Osteoblast (primary cell): ENCODE measurements around the gene EAPP. TPM values are rescaled to one million over a fixed set of nuclear protein-coding genes. Genes with fewer than 3 reads are reported as not detected.
"Not testable (repeated sequence)": the region's sequence is repeated elsewhere in the genome, so short reads cannot be mapped to it uniquely, and the experiment has no call there.

Experiments used
- DNase-seq: peaks from one replicate; pipeline ENCODE4 v3.0.0; 2011; ENCODE audit warnings: low spot score, mixed read lengths; ENCODE audit not compliant: insufficient read length; ENCODE audit errors: missing footprints
- H2AFZ ChIP-seq: 2 replicates; pipeline ENCODE4 v1.6.0; 2011; ENCODE audit warnings: mild to moderate bottlenecking, low read length
- H3K27ac ChIP-seq: 2 replicates; pipeline ENCODE4 v1.5.1; 2011; ENCODE audit warnings: mild to moderate bottlenecking, low read depth, low read length, moderate library complexity
- H3K27me3 ChIP-seq: 2 replicates; pipeline ENCODE4 v1.6.0; 2012; ENCODE audit warnings: mild to moderate bottlenecking, control low read depth, inconsistent platforms, low read length, moderate library complexity; ENCODE audit not compliant: insufficient read depth
- H3K36me3 ChIP-seq: 2 replicates; pipeline ENCODE4 v1.5.1; 2011; ENCODE audit warnings: mild to moderate bottlenecking, low read length, control low read depth, moderate library complexity; ENCODE audit not compliant: insufficient read depth
- H3K4me1 ChIP-seq: 2 replicates; pipeline ENCODE4 v1.5.1; 2011; ENCODE audit warnings: mild to moderate bottlenecking, low read length, control low read depth, moderate library complexity; ENCODE audit not compliant: insufficient read depth
- H3K4me2 ChIP-seq: 2 replicates; pipeline ENCODE4 v1.6.0; 2011; ENCODE audit warnings: mild to moderate bottlenecking, low read length; ENCODE audit not compliant: insufficient read depth
- H3K4me3 ChIP-seq: fragments of 200-600 bp; sonication (generic); 3 replicates; pipeline ENCODE4 v1.5.1; 2012; ENCODE audit warnings: mild to moderate bottlenecking, low read length, inconsistent platforms; ENCODE audit not compliant: insufficient read depth
- H3K79me2 ChIP-seq: 2 replicates; pipeline ENCODE4 v1.6.0; 2012; ENCODE audit warnings: mild to moderate bottlenecking, low read length, control low read depth, inconsistent platforms; ENCODE audit not compliant: insufficient read depth
- H3K9me3 ChIP-seq: 2 replicates; pipeline ENCODE4 v1.5.1; 2011; ENCODE audit warnings: low read depth, low read length, control low read depth
- H4K20me1 ChIP-seq: 2 replicates; pipeline ENCODE4 v1.6.0; 2012; ENCODE audit warnings: mild to moderate bottlenecking, low read length, control low read depth; ENCODE audit not compliant: insufficient read depth
- CTCF ChIP-seq: IDR thresholded peaks from 2 replicates; pipeline ENCODE4 v1.5.1; 2011; ENCODE audit warnings: mild to moderate bottlenecking, low read depth, low read length, moderate library complexity; ENCODE audit errors: extremely low read depth
- total RNA-seq: library from RNA; depleted of rRNA; stranded (reverse); fragments of >200 nt; gene quantifications from 2 replicates; pipeline ENCODE4 v1.2.3, GENCODE V29; 2012

The EAPP gene
- total RNA-seq, 1 donor, result 53.6 TPM

GRCh38 chr14:34571771-34572170 is 32.3 kb upstream of the EAPP start:
- no peak for TF ChIP-seq CTCF
- Histone ChIP-seq H4K20me1 (no peaks in the 10 kb centered on the region), H3K36me3 (peaks cover 75% of the 10 kb centered on the region), H3K4me3 (no peak overlapping the region), H3K27ac (no peak overlapping the region), H3K4me1 (no peaks in the 10 kb centered on the region), H3K4me2 (no peak overlapping the region), H2AFZ (no peak overlapping the region), H3K79me2 (no peaks in the 10 kb centered on the region), H3K9me3 (no peaks in the 10 kb centered on the region), H3K27me3 (no peaks in the 10 kb centered on the region)
- no peak for DNase-seq

GRCh38 chr14:34569750-34570149 is 30.2 kb upstream of the EAPP start:
- TF ChIP-seq CTCF, result no peak
- Histone ChIP-seq H3K27ac (no peak overlapping the region), H3K9me3 (no peaks in the 10 kb centered on the region), H3K36me3 (peaks cover 76% of the 10 kb centered on the region), H4K20me1 (no peaks in the 10 kb centered on the region), H2AFZ (no peak overlapping the region), H3K79me2 (no peaks in the 10 kb centered on the region), H3K4me1 (no peaks in the 10 kb centered on the region), H3K4me3 (no peak overlapping the region), H3K4me2 (no peak overlapping the region), H3K27me3 (no peaks in the 10 kb centered on the region)
- DNase-seq, result no peak

GRCh38 chr14:34568803-34569202 is 29.3 kb upstream of the EAPP start:
- Histone ChIP-seq H3K27ac (no peak overlapping the region), H3K27me3 (no peaks in the 10 kb centered on the region), H2AFZ (no peak overlapping the region), H3K4me1 (no peaks in the 10 kb centered on the region), H3K79me2 (no peaks in the 10 kb centered on the region), H3K4me2 (no peak overlapping the region), H3K9me3 (no peaks in the 10 kb centered on the region), H3K4me3 (no peak overlapping the region), H4K20me1 (no peaks in the 10 kb centered on the region), H3K36me3 (peaks cover 82% of the 10 kb centered on the region)
- no peak for DNase-seq
- TF ChIP-seq CTCF, result no peak

- Histone ChIP-seq H3K9me3 (no peaks in the 10 kb centered on the region), H3K4me2 (no peak overlapping the region), H3K4me1 (no peaks in the 10 kb centered on the region), H4K20me1 (no peaks in the 10 kb centered on the region), H3K27ac (no peak overlapping the region), H2AFZ (no peak overlapping the region), H3K4me3 (no peak overlapping the region), H3K79me2 (no peaks in the 10 kb centered on the region), H3K36me3 (peaks cover 38% of the 10 kb centered on the region), H3K27me3 (no peaks in the 10 kb centered on the region)
- DNase-seq, result no peak
- no peak for TF ChIP-seq CTCF
These were observed 23.3 kb upstream of the EAPP start for GRCh38 chr14:34562776-34563150.

- H3K36me3 ChIP-seq, result peaks cover 33% of the 10 kb centered on the region
- not testable (repeated sequence) for DNase-seq, H3K79me2 ChIP-seq, H3K27me3 ChIP-seq, H2AFZ ChIP-seq, H3K4me2 ChIP-seq, H3K27ac ChIP-seq, H4K20me1 ChIP-seq, H3K4me3 ChIP-seq, H3K4me1 ChIP-seq, H3K9me3 ChIP-seq
These were observed 22.7 kb upstream of the EAPP start for GRCh38 chr14:34562037-34562775.

GRCh38 chr14:34556498-34556829 is 17.0 kb upstream of the EAPP start:
- H3K27ac ChIP-seq, H3K27me3 ChIP-seq, H3K36me3 ChIP-seq, H3K4me2 ChIP-seq, H3K9me3 ChIP-seq, H4K20me1 ChIP-seq, DNase-seq, H3K4me1 ChIP-seq, H3K79me2 ChIP-seq, H3K4me3 ChIP-seq, H2AFZ ChIP-seq: not testable (repeated sequence)
